Osteocyte (in vitro differentiated cells): Measurements from ENCODE around the gene ATOH8. TPM values are rescaled to one million over a fixed set of nuclear protein-coding genes. Genes with fewer than 3 reads are reported as not detected.

ENCODE experiments used
- DNase-seq: peaks from one replicate; pipeline ENCODE4 v3.0.0; 2021; ENCODE audit warnings: mixed read lengths; ENCODE audit not compliant: unreplicated experiment; ENCODE audit errors: extremely low spot score
- H3K27ac Mint-ChIP-seq: one replicate; pipeline ENCODE4 v1.8.0; 2021; ENCODE audit warnings: mild to moderate bottlenecking, mixed read lengths; ENCODE audit not compliant: unreplicated experiment
- H3K27me3 Mint-ChIP-seq: one replicate; pipeline ENCODE4 v1.8.0; 2021; ENCODE audit warnings: mixed read lengths; ENCODE audit not compliant: unreplicated experiment
- H3K36me3 Mint-ChIP-seq: one replicate; pipeline ENCODE4 v1.8.0; 2021; ENCODE audit warnings: mixed read lengths; ENCODE audit not compliant: unreplicated experiment
- H3K4me1 Mint-ChIP-seq: one replicate; pipeline ENCODE4 v1.8.0; 2021; ENCODE audit warnings: mixed read lengths; ENCODE audit not compliant: unreplicated experiment
- H3K4me3 Mint-ChIP-seq: one replicate; pipeline ENCODE4 v1.8.0; 2021; ENCODE audit warnings: mild to moderate bottlenecking, moderate library complexity, mixed read lengths; ENCODE audit not compliant: unreplicated experiment
- H3K9me3 Mint-ChIP-seq: one replicate; pipeline ENCODE4 v1.8.0; 2021; ENCODE audit warnings: mixed read lengths; ENCODE audit not compliant: unreplicated experiment
- CTCF ChIP-seq: fragments of 200-600 bp; sonication (generic); IDR thresholded peaks from 2 replicates; pipeline ENCODE4 v1.5.0; 2021; ENCODE audit warnings: antibody characterized with exemption, mild to moderate bottlenecking, moderate library complexity
- total RNA-seq: library from RNA; stranded (reverse); gene quantifications from 2 replicates; pipeline ENCODE4 v1.2.1, GENCODE V29; 2021

Gene ATOH8
- total RNA-seq, 1 donor from 2014 or later: 5.9 TPM

GRCh38 chr2:85755122-85756027, 1.6 kb downstream of the ATOH8 start:
- no peak for DNase-seq
- Mint-ChIP-seq H3K4me3 (peak overlapping the region; percentile 86), H3K9me3 (no peaks in the 10 kb centered on the region), H3K27ac (no peak overlapping the region), H3K27me3 (peaks cover 7% of the 10 kb centered on the region), H3K4me1 (peaks cover 39% of the 10 kb centered on the region), H3K36me3 (no peaks in the 10 kb centered on the region)
- no peak for TF ChIP-seq CTCF

GRCh38 chr2:85756195-85756594, 2.4 kb downstream of the ATOH8 start:
- no peak for DNase-seq
- Mint-ChIP-seq H3K4me1 (peaks cover 38% of the 10 kb centered on the region), H3K36me3 (no peaks in the 10 kb centered on the region), H3K27ac (no peak overlapping the region), H3K27me3 (peaks cover 7% of the 10 kb centered on the region), H3K4me3 (no peak overlapping the region), H3K9me3 (no peaks in the 10 kb centered on the region)
- no peak for TF ChIP-seq CTCF

- no peak for DNase-seq
- no peak for TF ChIP-seq CTCF
- Mint-ChIP-seq H3K4me1 (peaks cover 36% of the 10 kb centered on the region), H3K36me3 (no peaks in the 10 kb centered on the region), H3K27me3 (peaks cover 4% of the 10 kb centered on the region), H3K27ac (no peak overlapping the region), H3K9me3 (no peaks in the 10 kb centered on the region), H3K4me3 (no peak overlapping the region)
Observed at GRCh38 chr2:85756822-85757435, 3.1 kb downstream of the ATOH8 start.

- peaks cover 41% of the 10 kb centered on the region for H3K4me1 Mint-ChIP-seq
- TF ChIP-seq CTCF: no peak
- DNase-seq: no peak
- no peak overlapping the region for H3K4me3 Mint-ChIP-seq
- no peaks in the 10 kb centered on the region for H3K9me3 Mint-ChIP-seq
- no peak overlapping the region for H3K27ac Mint-ChIP-seq
- H3K36me3 Mint-ChIP-seq: no peaks in the 10 kb centered on the region
- peaks cover 8% of the 10 kb centered on the region for H3K27me3 Mint-ChIP-seq
Observed at GRCh38 chr2:85757860-85758259, 4.1 kb downstream of the ATOH8 start.
